ENCODE data around the gene TOPAZ1.

Gene TOPAZ1

GRCh38 chr3:44234648-44235268, 6.9 kb upstream of the TOPAZ1 start:
- DNase-seq (ENCODE audit: low spot score in 2 of 2) = no peak
- Histone ChIP-seq H3K9me3 (no peaks in the 10 kb centered on the region), H3K4me1 (no peaks in the 10 kb centered on the region), H3K4me3 (no peak overlapping the region), H3K36me3 (replicated peaks) (no peaks in the 10 kb centered on the region), H3K27me3 (ENCODE audit: low read depth) (no peaks in the 10 kb centered on the region)
- in situ Hi-C loops (cut with MboI; ENCODE audit: low sequenced_read_pairs) = no loop called here

GRCh38 chr3:44235604-44236484, 5.8 kb upstream of the TOPAZ1 start:
- H3K27me3 ChIP-seq (ENCODE audit: low read depth) = no peaks in the 10 kb centered on the region
- H3K4me1 ChIP-seq = no peaks in the 10 kb centered on the region
- peak; percentile 70 to 77 for DNase-seq (ENCODE audit: low spot score in 2 of 2)
- in situ Hi-C loops (cut with MboI; ENCODE audit: low sequenced_read_pairs) = no loop called here
- no peak overlapping the region for H3K4me3 ChIP-seq
- H3K36me3 ChIP-seq (replicated peaks) = no peaks in the 10 kb centered on the region
- no peaks in the 10 kb centered on the region for H3K9me3 ChIP-seq

- Histone ChIP-seq H3K27me3 (ENCODE audit: low read depth) (no peaks in the 10 kb centered on the region), H3K4me3 (no peak overlapping the region), H3K4me1 (no peaks in the 10 kb centered on the region), H3K9me3 (no peaks in the 10 kb centered on the region), H3K36me3 (replicated peaks) (no peaks in the 10 kb centered on the region)
- DNase-seq (ENCODE audit: low spot score in 2 of 2) = no peak
- in situ Hi-C loops (cut with MboI; ENCODE audit: low sequenced_read_pairs) = no loop called here
Measured at GRCh38 chr3:44236485-44236908, 5.2 kb upstream of the TOPAZ1 start.

GRCh38 chr3:44237161-44237560, 4.5 kb upstream of the TOPAZ1 start:
- in situ Hi-C loops (cut with MboI; ENCODE audit: low sequenced_read_pairs) = no loop called here
- Histone ChIP-seq H3K36me3 (replicated peaks) (no peaks in the 10 kb centered on the region), H3K4me1 (no peaks in the 10 kb centered on the region), H3K9me3 (no peaks in the 10 kb centered on the region), H3K4me3 (no peak overlapping the region), H3K27me3 (ENCODE audit: low read depth) (no peaks in the 10 kb centered on the region)
- DNase-seq (ENCODE audit: low spot score in 2 of 2) = no peak

GRCh38 chr3:44237665-44238064, 4.0 kb upstream of the TOPAZ1 start:
- Histone ChIP-seq H3K27me3 (ENCODE audit: low read depth) (no peaks in the 10 kb centered on the region), H3K36me3 (replicated peaks) (no peaks in the 10 kb centered on the region), H3K9me3 (no peaks in the 10 kb centered on the region), H3K4me1 (no peaks in the 10 kb centered on the region), H3K4me3 (no peak overlapping the region)
- no peak for DNase-seq (ENCODE audit: low spot score in 2 of 2)
- in situ Hi-C loops (cut with MboI; ENCODE audit: low sequenced_read_pairs) = no loop called here

GRCh38 chr3:44238889-44239288, 2.8 kb upstream of the TOPAZ1 start:
- Histone ChIP-seq H3K4me3 (no peak overlapping the region), H3K27me3 (ENCODE audit: low read depth) (no peaks in the 10 kb centered on the region; the same call in 1 of the 2 replicates), H3K4me1 (no peaks in the 10 kb centered on the region), H3K36me3 (replicated peaks) (no peaks in the 10 kb centered on the region), H3K9me3 (no peaks in the 10 kb centered on the region)
- DNase-seq (ENCODE audit: low spot score in 2 of 2) = no peak
- in situ Hi-C loops (cut with MboI; ENCODE audit: low sequenced_read_pairs) = no loop called here

- no peak overlapping the region for H3K4me3 ChIP-seq
- DNase-seq (ENCODE audit: low spot score in 2 of 2) = no peak
Measured at GRCh38 chr3:44240061-44240460, 1.6 kb upstream of the TOPAZ1 start.

GRCh38 chr3:44242721-44243120, 1.0 kb downstream of the TOPAZ1 start:
- DNase-seq (ENCODE audit: low spot score in 2 of 2) = no peak
- Histone ChIP-seq H3K36me3 (replicated peaks) (no peaks in the 10 kb centered on the region), H3K9me3 (no peaks in the 10 kb centered on the region), H3K27me3 (ENCODE audit: low read depth) (peaks cover 7% of the 10 kb centered on the region; the same call in 1 of the 2 replicates), H3K4me1 (no peaks in the 10 kb centered on the region), H3K4me3 (no peak overlapping the region)
- in situ Hi-C loops (cut with MboI; ENCODE audit: low sequenced_read_pairs) = no loop called here

More at GRCh38 chr3:44240061-44240460, 1.6 kb upstream of the TOPAZ1 start:
- in situ Hi-C loops (cut with MboI; ENCODE audit: low sequenced_read_pairs) = no loop called here
- Histone ChIP-seq H3K27me3 (ENCODE audit: low read depth) (peaks cover 7% of the 10 kb centered on the region; the same call in 1 of the 2 replicates), H3K4me1 (no peaks in the 10 kb centered on the region), H3K9me3 (no peaks in the 10 kb centered on the region), H3K36me3 (replicated peaks) (no peaks in the 10 kb centered on the region)

- Histone ChIP-seq H3K36me3 (replicated peaks) (no peaks in the 10 kb centered on the region), H3K4me1 (peaks cover 4% of the 10 kb centered on the region), H3K9me3 (peaks cover 4% of the 10 kb centered on the region; the same call in 1 of the 2 replicates), H3K4me3 (no peak overlapping the region), H3K27me3 (ENCODE audit: low read depth) (peaks cover 7% of the 10 kb centered on the region; the same call in 1 of the 2 replicates)
- in situ Hi-C loops (cut with MboI; ENCODE audit: low sequenced_read_pairs) = no loop called here
- no peak for DNase-seq (ENCODE audit: low spot score in 2 of 2)
Measured at GRCh38 chr3:44248152-44248551, 6.5 kb downstream of the TOPAZ1 start.

- Histone ChIP-seq H3K4me1 (peaks cover 4% of the 10 kb centered on the region), H3K9me3 (peaks cover 4% of the 10 kb centered on the region; the same call in 1 of the 2 replicates), H3K36me3 (replicated peaks) (no peaks in the 10 kb centered on the region), H3K4me3 (no peak overlapping the region), H3K27me3 (ENCODE audit: low read depth) (no peaks in the 10 kb centered on the region)
- no peak for DNase-seq (ENCODE audit: low spot score in 2 of 2)
- in situ Hi-C loops (cut with MboI; ENCODE audit: low sequenced_read_pairs) = no loop called here
Measured at GRCh38 chr3:44252332-44252959, 10.8 kb downstream of the TOPAZ1 start.

GRCh38 chr3:44259404-44259803, 17.7 kb downstream of the TOPAZ1 start:
- Histone ChIP-seq H3K4me1 (no peaks in the 10 kb centered on the region), H3K4me3 (no peak overlapping the region), H3K36me3 (replicated peaks) (no peaks in the 10 kb centered on the region), H3K27me3 (ENCODE audit: low read depth) (no peaks in the 10 kb centered on the region; the same call in 1 of the 2 replicates), H3K9me3 (no peaks in the 10 kb centered on the region)
- in situ Hi-C loops (cut with MboI; ENCODE audit: low sequenced_read_pairs) = no loop called here
- DNase-seq (ENCODE audit: low spot score in 2 of 2) = no peak

GRCh38 chr3:44264146-44264545, 22.5 kb downstream of the TOPAZ1 start:
- no peaks in the 10 kb centered on the region; the same call in 1 of the 2 replicates for H3K27me3 ChIP-seq (ENCODE audit: low read depth)
- DNase-seq (ENCODE audit: low spot score in 2 of 2) = no peak
- H3K4me1 ChIP-seq = no peaks in the 10 kb centered on the region
- in situ Hi-C loops (cut with MboI; ENCODE audit: low sequenced_read_pairs) = no loop called here
- no peaks in the 10 kb centered on the region for H3K36me3 ChIP-seq (replicated peaks)
- no peaks in the 10 kb centered on the region for H3K9me3 ChIP-seq
- no peak overlapping the region for H3K4me3 ChIP-seq

GRCh38 chr3:44265815-44266214, 24.1 kb downstream of the TOPAZ1 start:
- no peaks in the 10 kb centered on the region for H3K36me3 ChIP-seq (replicated peaks)
- in situ Hi-C loops (cut with MboI; ENCODE audit: low sequenced_read_pairs) = no loop called here
- no peaks in the 10 kb centered on the region for H3K9me3 ChIP-seq
- no peak for DNase-seq (ENCODE audit: low spot score in 2 of 2)
- H3K27me3 ChIP-seq (ENCODE audit: low read depth) = no peaks in the 10 kb centered on the region; the same call in 1 of the 2 replicates
- no peak overlapping the region for H3K4me3 ChIP-seq
- no peaks in the 10 kb centered on the region for H3K4me1 ChIP-seq

- DNase-seq (ENCODE audit: low spot score in 2 of 2) = no peak
- in situ Hi-C loops (cut with MboI; ENCODE audit: low sequenced_read_pairs) = no loop called here
- H3K9me3 ChIP-seq = peaks cover 2% of the 10 kb centered on the region; the same call in 1 of the 2 replicates
- no peaks in the 10 kb centered on the region for H3K4me1 ChIP-seq
- no peaks in the 10 kb centered on the region for H3K36me3 ChIP-seq (replicated peaks)
- no peaks in the 10 kb centered on the region for H3K27me3 ChIP-seq (ENCODE audit: low read depth)
- H3K4me3 ChIP-seq = no peak overlapping the region
Measured at GRCh38 chr3:44272191-44272590, 30.5 kb downstream of the TOPAZ1 start.

Data from HAP-1 (cell line).